ENCODE data around the gene OOEP.
A peak's percentile ranks its signal among the peaks of the same experiment; 100 is the strongest.

OOEP gene

GRCh38 chr6:73343164-73343563, 26.5 kb downstream of the OOEP start:
- Mint-ChIP-seq H3K4me1 (no peaks in the 10 kb centered on the region), H3K36me3 (no peaks in the 10 kb centered on the region), H3K4me3 (no peak overlapping the region), H3K9me3 (no peaks in the 10 kb centered on the region), H3K27ac (no peak overlapping the region)
- ATAC-seq (no peak), DNase-seq (ENCODE audit: low spot score in 2 of 2) (no peak)

GRCh38 chr6:73342174-73342573, 27.5 kb downstream of the OOEP start:
- no peak overlapping the region for H3K27ac Mint-ChIP-seq
- DNase-seq (ENCODE audit: low spot score in 2 of 2) (no peak), ATAC-seq (no peak)
- no peaks in the 10 kb centered on the region for H3K9me3 Mint-ChIP-seq
- no peaks in the 10 kb centered on the region for H3K36me3 Mint-ChIP-seq
- no peaks in the 10 kb centered on the region for H3K4me1 Mint-ChIP-seq
- H3K4me3 Mint-ChIP-seq = no peak overlapping the region

- Mint-ChIP-seq H3K27ac (no peak overlapping the region), H3K9me3 (no peaks in the 10 kb centered on the region), H3K4me1 (no peaks in the 10 kb centered on the region), H3K36me3 (no peaks in the 10 kb centered on the region), H3K4me3 (no peak overlapping the region)
- DNase-seq (ENCODE audit: low spot score in 2 of 2) (no peak), ATAC-seq (no peak)
Observed at GRCh38 chr6:73341335-73341734, 28.4 kb downstream of the OOEP start.

- Mint-ChIP-seq H3K27ac (no peak overlapping the region), H3K9me3 (no peaks in the 10 kb centered on the region), H3K4me3 (no peak overlapping the region), H3K36me3 (no peaks in the 10 kb centered on the region), H3K4me1 (no peaks in the 10 kb centered on the region)
- DNase-seq (ENCODE audit: low spot score in 2 of 2) (no peak), ATAC-seq (no peak)
Observed at GRCh38 chr6:73340048-73340447, 29.6 kb downstream of the OOEP start.

GRCh38 chr6:73339340-73339739, 30.4 kb downstream of the OOEP start:
- Mint-ChIP-seq H3K4me3 (no peak overlapping the region), H3K27ac (no peak overlapping the region), H3K4me1 (no peaks in the 10 kb centered on the region), H3K36me3 (no peaks in the 10 kb centered on the region), H3K9me3 (no peaks in the 10 kb centered on the region)
- no peak for ATAC-seq
- DNase-seq (ENCODE audit: low spot score in 2 of 2) = no peak

GRCh38 chr6:73329201-73329600, 40.5 kb downstream of the OOEP start:
- DNase-seq (ENCODE audit: low spot score in 2 of 2) (no peak), ATAC-seq (peak; percentile 82)
- Mint-ChIP-seq H3K4me3 (no peak overlapping the region), H3K4me1 (no peaks in the 10 kb centered on the region), H3K9me3 (no peaks in the 10 kb centered on the region), H3K27ac (no peak overlapping the region), H3K36me3 (no peaks in the 10 kb centered on the region)

GRCh38 chr6:73328790-73329189, 40.9 kb downstream of the OOEP start:
- no peaks in the 10 kb centered on the region for H3K9me3 Mint-ChIP-seq
- H3K36me3 Mint-ChIP-seq = no peaks in the 10 kb centered on the region
- no peak overlapping the region for H3K4me3 Mint-ChIP-seq
- DNase-seq (ENCODE audit: low spot score in 2 of 2) = no peak
- no peaks in the 10 kb centered on the region for H3K4me1 Mint-ChIP-seq
- H3K27ac Mint-ChIP-seq = no peak overlapping the region
- no peak for ATAC-seq

GRCh38 chr6:73325656-73326055, 44.0 kb downstream of the OOEP start:
- no peaks in the 10 kb centered on the region for H3K4me1 Mint-ChIP-seq
- no peak overlapping the region for H3K27ac Mint-ChIP-seq
- no peak for DNase-seq (ENCODE audit: low spot score in 2 of 2)
- no peak overlapping the region for H3K4me3 Mint-ChIP-seq
- H3K36me3 Mint-ChIP-seq = no peaks in the 10 kb centered on the region
- no peak for ATAC-seq
- no peaks in the 10 kb centered on the region for H3K9me3 Mint-ChIP-seq

GRCh38 chr6:73323323-73323722, 46.4 kb downstream of the OOEP start:
- H3K4me1 Mint-ChIP-seq = no peaks in the 10 kb centered on the region
- ATAC-seq (no peak), DNase-seq (ENCODE audit: low spot score in 2 of 2) (no peak)
- H3K9me3 Mint-ChIP-seq = no peaks in the 10 kb centered on the region
- H3K36me3 Mint-ChIP-seq = no peaks in the 10 kb centered on the region
- no peak overlapping the region for H3K4me3 Mint-ChIP-seq
- no peak overlapping the region for H3K27ac Mint-ChIP-seq
